HEK293 (cell line): ENCODE measurements around the gene HTATIP2.

Experiments
- CTCF ChIA-PET: fragments of 350-600 bp; formaldehyde crosslinking; extraction: SDS; loops from one replicate; lab custom pipeline; 2021; ENCODE audit warnings: antibody characterized with exemption; lab: Yijun Ruan, JAX
- POLR2A ChIA-PET: fragments of 300-600 bp; formaldehyde crosslinking; extraction: SDS; loops from one replicate; lab custom pipeline; 2020; ENCODE audit warnings: antibody characterized with exemption, inconsistent platforms; lab: Yijun Ruan, JAX
- H3K27ac ChIP-seq: fragments of 200-500 bp; sonication (Bioruptor generic); 2 replicates; pipeline ENCODE4 v1.5.1; 2014; ENCODE audit warnings: low read depth, low read length, control low read depth, inconsistent platforms; ENCODE audit errors: extremely low read depth
- H3K36me3 ChIP-seq, 2 experiments: fragments of 200-500 bp in 1 of 2; sonication (Bioruptor generic) in 1 of 2; 1 replicate in 1 of 2; 2 replicates in 1 of 2; pipeline ENCODE4 v1.5.1; 2014 to 2017; ENCODE audit warnings: inconsistent platforms in 2 of 2, low read length in 2 of 2; ENCODE audit not compliant: control insufficient read depth in 2 of 2, insufficient read depth in 1 of 2
- H3K4me1 ChIP-seq: fragments of 200-500 bp; sonication (Bioruptor generic); 2 replicates; pipeline ENCODE4 v1.5.1; 2014; ENCODE audit warnings: mild to moderate bottlenecking, low read length, inconsistent platforms; ENCODE audit not compliant: control insufficient read depth, insufficient read depth
- H3K4me3 ChIP-seq: 2 replicates; pipeline ENCODE4 v1.5.1; 2011; ENCODE audit warnings: low read depth, mild to moderate bottlenecking, control low read depth, low read length, moderate library complexity
- H3K9me3 ChIP-seq: fragments of 200-500 bp; sonication (Bioruptor generic); 2 replicates; pipeline ENCODE4 v1.5.1; 2014; ENCODE audit warnings: low read depth, low read length, inconsistent platforms; ENCODE audit not compliant: control insufficient read depth, insufficient read depth
- GLI4 ChIP-seq: fragments of 450-650 bp; formaldehyde crosslinking; IDR thresholded peaks from 2 replicates; pipeline ENCODE4 v1.5.1; 2016; ENCODE audit warnings: missing biosample characterization, missing genetic modification characterization
- MEIS1 ChIP-seq: sonication (generic); formaldehyde crosslinking; IDR thresholded peaks from 2 replicates; pipeline ENCODE4 v1.8.1; 2022; ENCODE audit warnings: missing genetic modification reagents, mild to moderate bottlenecking, borderline replicate concordance
- WT1 ChIP-seq: fragments of 450-650 bp; formaldehyde crosslinking; IDR thresholded peaks from 2 replicates; pipeline ENCODE4 v1.5.1; 2016; ENCODE audit warnings: missing biosample characterization, missing genetic modification characterization
- ZBTB10 ChIP-seq: fragments of 450-650 bp; formaldehyde crosslinking; IDR thresholded peaks from 2 replicates; pipeline ENCODE4 v1.5.1; 2016; ENCODE audit warnings: missing biosample characterization, missing genetic modification characterization
- ZNF140 ChIP-seq: fragments of 450-650 bp; formaldehyde crosslinking; IDR thresholded peaks from 2 replicates; pipeline ENCODE4 v1.5.1; 2016; ENCODE audit warnings: missing biosample characterization, missing genetic modification characterization
- ZNF148 ChIP-seq: fragments of 450-650 bp; formaldehyde crosslinking; IDR thresholded peaks from 2 replicates; pipeline ENCODE4 v1.5.0; 2017; ENCODE audit warnings: missing biosample characterization, missing genetic modification characterization, borderline replicate concordance
- ZNF155 ChIP-seq: fragments of 450-650 bp; formaldehyde crosslinking; IDR thresholded peaks from 2 replicates; pipeline ENCODE4 v1.5.1; 2016; ENCODE audit warnings: missing biosample characterization, missing genetic modification characterization
- ZNF157 ChIP-seq: fragments of 450-650 bp; formaldehyde crosslinking; IDR thresholded peaks from 2 replicates; pipeline ENCODE4 v1.5.1; 2016; ENCODE audit warnings: missing biosample characterization, missing genetic modification characterization
- ZNF169 ChIP-seq: fragments of 450-650 bp; formaldehyde crosslinking; IDR thresholded peaks from 2 replicates; pipeline ENCODE4 v1.5.1; 2016; ENCODE audit warnings: missing biosample characterization, missing genetic modification characterization
- ZNF184 ChIP-seq: fragments of 450-650 bp; IDR thresholded peaks from 2 replicates; pipeline ENCODE4 v1.5.1; 2018; ENCODE audit warnings: missing biosample characterization, mild to moderate bottlenecking, missing genetic modification characterization
- ZNF510 ChIP-seq: fragments of 450-650 bp; formaldehyde crosslinking; IDR thresholded peaks from 2 replicates; pipeline ENCODE4 v1.5.1; 2018; ENCODE audit warnings: mild to moderate bottlenecking, missing genetic modification characterization, missing biosample characterization; ENCODE audit not compliant: insufficient replicate concordance
- ZNF530 ChIP-seq: fragments of 450-650 bp; formaldehyde crosslinking; IDR thresholded peaks from 2 replicates; pipeline ENCODE4 v1.5.1; 2016; ENCODE audit warnings: low read depth, missing biosample characterization, missing genetic modification characterization
- ZNF558 ChIP-seq: fragments of 450-650 bp; formaldehyde crosslinking; IDR thresholded peaks from 2 replicates; pipeline ENCODE4 v1.5.1; 2016; ENCODE audit warnings: missing biosample characterization, missing genetic modification characterization
- ZNF623 ChIP-seq: fragments of 450-650 bp; formaldehyde crosslinking; IDR thresholded peaks from 2 replicates; pipeline ENCODE4 v1.5.1; 2016; ENCODE audit warnings: missing biosample characterization, missing genetic modification characterization
- ZNF660 ChIP-seq: fragments of 450-650 bp; IDR thresholded peaks from 2 replicates; pipeline ENCODE4 v1.5.1; 2018; ENCODE audit warnings: missing biosample characterization, mild to moderate bottlenecking, missing genetic modification characterization
- ZNF670 ChIP-seq: fragments of 450-650 bp; formaldehyde crosslinking; IDR thresholded peaks from 2 replicates; pipeline ENCODE4 v1.5.1; 2016; ENCODE audit warnings: missing biosample characterization, missing genetic modification characterization, low read depth
- ZNF792 ChIP-seq: fragments of 450-650 bp; formaldehyde crosslinking; IDR thresholded peaks from 2 replicates; pipeline ENCODE4 v1.5.1; 2016; ENCODE audit warnings: missing biosample characterization, missing genetic modification characterization
- ZNF830 ChIP-seq: fragments of 450-650 bp; IDR thresholded peaks from 2 replicates; pipeline ENCODE4 v1.5.0; 2018; ENCODE audit warnings: missing biosample characterization, missing genetic modification characterization, low read depth, mild to moderate bottlenecking, moderate library complexity
- ZSCAN30 ChIP-seq: fragments of 450-650 bp; IDR thresholded peaks from 2 replicates; pipeline ENCODE4 v1.5.1; 2018; ENCODE audit warnings: missing biosample characterization, mild to moderate bottlenecking, missing genetic modification characterization, moderate library complexity

Gene HTATIP2

GRCh38 chr11:20327377-20327935, 36.1 kb upstream of the HTATIP2 start:
- ChIA-PET CTCF (interaction anchor here (0.6 to 1.6 kb wide), 7 partner anchors 9 to 1859 kb away, joined by 3 to 8 read pairs (median 3); no protein-coding TSS in a partner anchor), POLR2A (no interaction called here)
- Histone ChIP-seq H3K9me3 (no peaks in the 10 kb centered on the region), H3K4me3 (no peak overlapping the region), H3K36me3 (no peaks in the 10 kb centered on the region), H3K4me1 (no peaks in the 10 kb centered on the region), H3K27ac (no peak overlapping the region)
- TF ChIP-seq ZSCAN30 (tag by site-specific recombination) = no peak
- no peak for TF ChIP-seq WT1 (tag by site-specific recombination)
- no peak for TF ChIP-seq ZNF792 (tag by site-specific recombination)
- TF ChIP-seq ZNF155 (tag by site-specific recombination) = no peak
- no peak for TF ChIP-seq ZNF830 (tag by site-specific recombination)
- no peak for TF ChIP-seq ZNF157 (tag by site-specific recombination)
- TF ChIP-seq ZNF148 (tag by site-specific recombination) = no peak
- no peak for TF ChIP-seq ZNF660

GRCh38 chr11:20336056-20336455, 27.5 kb upstream of the HTATIP2 start:
- H3K9me3 ChIP-seq = no peaks in the 10 kb centered on the region
- no peaks in the 10 kb centered on the region for H3K36me3 ChIP-seq
- no peak overlapping the region for H3K27ac ChIP-seq
- H3K4me1 ChIP-seq = no peaks in the 10 kb centered on the region
- POLR2A ChIA-PET = no interaction called here
- no peak overlapping the region for H3K4me3 ChIP-seq
- TF ChIP-seq GLI4 = no peak
- TF ChIP-seq ZNF670 (tag by site-specific recombination) = no peak
- TF ChIP-seq ZNF530 (tag by site-specific recombination) = no peak
- no peak for TF ChIP-seq ZNF184 (tag by site-specific recombination)
- no peak for TF ChIP-seq ZNF140 (tag by site-specific recombination)
- no peak for TF ChIP-seq ZNF558
- no peak for TF ChIP-seq ZNF510 (tag by site-specific recombination)
- TF ChIP-seq MEIS1 (CRISPR knock-in tag) = no peak
- no peak for TF ChIP-seq ZNF169 (tag by site-specific recombination)
- no peak for TF ChIP-seq ZBTB10
- no peak for TF ChIP-seq ZNF623 (tag by site-specific recombination)
- TF ChIP-seq, all 188 proteins: peak for 0
- CTCF ChIA-PET = interaction anchor here (0.6 to 1.2 kb wide), 7 partner anchors 9 to 208 kb away, joined by 3 to 11 read pairs (median 3); no protein-coding TSS in a partner anchor
